ENCODE results near the gene MYDGF.

- TF ChIP-seq CTCF (IDR thresholded peaks at IDR 0.05), result peak in 2 of 6 experiments; percentile 4 to 5
- TF ChIP-seq POLR2A (IDR thresholded peaks at IDR 0.05), result peak in 1 of 4 donors; percentile 30
Measured at GRCh38 chr19:4713384-4713951, 43.3 kb upstream of the MYDGF start.

Measured in esophagus squamous epithelium (tissue), 4 donors.